ENCODE results near the gene RANBP3.

- TF ChIP-seq EZH2phosphoT487 (IDR thresholded peaks at IDR 0.05; ENCODE audit: insufficient read depth, low read depth), result no peak
- no peak for TF ChIP-seq EZH2 (IDR thresholded peaks at IDR 0.05; ENCODE audit: insufficient read depth, poor library complexity, severe bottlenecking)
Measured at GRCh38 chr19:5999693-6000092, 21.8 kb upstream of the RANBP3 start.
